ENCODE measurements around the gene HPCA.

The HPCA gene

GRCh38 chr1:32871364-32872191, 14.7 kb upstream of the HPCA start:
- Histone ChIP-seq H3K36me3 (ENCODE audit: control insufficient read depth in 2 of 2, insufficient read depth in 2 of 2, low read length in 2 of 2) (peaks cover 0 to 4% of the 10 kb centered on the region in 2 donors), H3K4me1 (ENCODE audit: control insufficient read depth in 2 of 2, insufficient read depth in 2 of 2, low read length in 2 of 2) (peaks cover 0 to 4% of the 10 kb centered on the region in 2 donors), H3K27me3 (ENCODE audit: control insufficient read depth in 2 of 2, insufficient read depth in 2 of 2, low read length in 2 of 2) (peaks cover 11 to 12% of the 10 kb centered on the region in 2 donors), H3K4me3 (ENCODE audit: low read length in 2 of 2) (peak overlapping the region; percentile 46 to 56), H3K27ac (ENCODE audit: low read depth in 2 of 2, low read length in 2 of 2) (no peak overlapping the region), H3K9me3 (ENCODE audit: control insufficient read depth in 2 of 2, low read length in 2 of 2) (no peaks in the 10 kb centered on the region), H3K9ac (ENCODE audit: low read depth in 1 of 2, low read length in 2 of 2) (peak overlapping the region in 1 of 2 donors; percentile 23)

GRCh38 chr1:32872192-32872460, 14.2 kb upstream of the HPCA start:
- H3K27me3 ChIP-seq (ENCODE audit: control insufficient read depth in 2 of 2, insufficient read depth in 2 of 2, low read length in 2 of 2), result peaks cover 11 to 12% of the 10 kb centered on the region in 2 donors
- H3K36me3 ChIP-seq (ENCODE audit: control insufficient read depth in 2 of 2, insufficient read depth in 2 of 2, low read length in 2 of 2), result peaks cover 0 to 4% of the 10 kb centered on the region in 2 donors
- no peak overlapping the region for H3K9ac ChIP-seq (ENCODE audit: low read depth in 1 of 2, low read length in 2 of 2)
- no peak overlapping the region for H3K27ac ChIP-seq (ENCODE audit: low read depth in 2 of 2, low read length in 2 of 2)
- peaks cover 0 to 4% of the 10 kb centered on the region in 2 donors for H3K4me1 ChIP-seq (ENCODE audit: control insufficient read depth in 2 of 2, insufficient read depth in 2 of 2, low read length in 2 of 2)
- no peaks in the 10 kb centered on the region for H3K9me3 ChIP-seq (ENCODE audit: control insufficient read depth in 2 of 2, low read length in 2 of 2)
- H3K4me3 ChIP-seq (ENCODE audit: low read length in 2 of 2), result no peak overlapping the region

GRCh38 chr1:32873484-32873883, 12.8 kb upstream of the HPCA start:
- Histone ChIP-seq H3K27me3 (ENCODE audit: control insufficient read depth in 2 of 2, insufficient read depth in 2 of 2, low read length in 2 of 2) (peaks cover 12 to 14% of the 10 kb centered on the region in 2 donors), H3K9ac (ENCODE audit: low read depth in 1 of 2, low read length in 2 of 2) (no peak overlapping the region), H3K36me3 (ENCODE audit: control insufficient read depth in 2 of 2, insufficient read depth in 2 of 2, low read length in 2 of 2) (no peaks in the 10 kb centered on the region), H3K27ac (ENCODE audit: low read depth in 2 of 2, low read length in 2 of 2) (no peak overlapping the region), H3K4me1 (ENCODE audit: control insufficient read depth in 2 of 2, insufficient read depth in 2 of 2, low read length in 2 of 2) (peaks cover 0 to 4% of the 10 kb centered on the region in 2 donors), H3K9me3 (ENCODE audit: control insufficient read depth in 2 of 2, low read length in 2 of 2) (no peaks in the 10 kb centered on the region), H3K4me3 (ENCODE audit: low read length in 2 of 2) (no peak overlapping the region)

GRCh38 chr1:32874860-32875752, 11.2 kb upstream of the HPCA start:
- peaks cover 6 to 14% of the 10 kb centered on the region in 2 donors for H3K27me3 ChIP-seq (ENCODE audit: control insufficient read depth in 2 of 2, insufficient read depth in 2 of 2, low read length in 2 of 2)
- no peak overlapping the region for H3K9ac ChIP-seq (ENCODE audit: low read depth in 1 of 2, low read length in 2 of 2)
- H3K27ac ChIP-seq (ENCODE audit: low read depth in 2 of 2, low read length in 2 of 2), result no peak overlapping the region
- no peak overlapping the region for H3K4me3 ChIP-seq (ENCODE audit: low read length in 2 of 2)
- H3K36me3 ChIP-seq (ENCODE audit: control insufficient read depth in 2 of 2, insufficient read depth in 2 of 2, low read length in 2 of 2), result no peaks in the 10 kb centered on the region
- H3K4me1 ChIP-seq (ENCODE audit: control insufficient read depth in 2 of 2, insufficient read depth in 2 of 2, low read length in 2 of 2), result peaks cover 0 to 4% of the 10 kb centered on the region in 2 donors
- no peaks in the 10 kb centered on the region for H3K9me3 ChIP-seq (ENCODE audit: control insufficient read depth in 2 of 2, low read length in 2 of 2)

- Histone ChIP-seq H3K9me3 (ENCODE audit: control insufficient read depth in 2 of 2, low read length in 2 of 2) (no peaks in the 10 kb centered on the region), H3K9ac (ENCODE audit: low read depth in 1 of 2, low read length in 2 of 2) (no peak overlapping the region), H3K4me1 (ENCODE audit: control insufficient read depth in 2 of 2, insufficient read depth in 2 of 2, low read length in 2 of 2) (no peaks in the 10 kb centered on the region), H3K36me3 (ENCODE audit: control insufficient read depth in 2 of 2, insufficient read depth in 2 of 2, low read length in 2 of 2) (no peaks in the 10 kb centered on the region), H3K27me3 (ENCODE audit: control insufficient read depth in 2 of 2, insufficient read depth in 2 of 2, low read length in 2 of 2) (peaks cover 3 to 9% of the 10 kb centered on the region in 2 donors), H3K4me3 (ENCODE audit: low read length in 2 of 2) (no peak overlapping the region), H3K27ac (ENCODE audit: low read depth in 2 of 2, low read length in 2 of 2) (no peak overlapping the region)
These were observed 9.7 kb upstream of the HPCA start for GRCh38 chr1:32876341-32877210.

GRCh38 chr1:32877211-32878110, 8.8 kb upstream of the HPCA start:
- H3K36me3 ChIP-seq (ENCODE audit: control insufficient read depth in 2 of 2, insufficient read depth in 2 of 2, low read length in 2 of 2), result no peaks in the 10 kb centered on the region
- H3K4me3 ChIP-seq (ENCODE audit: low read length in 2 of 2), result no peak overlapping the region
- no peak overlapping the region for H3K9ac ChIP-seq (ENCODE audit: low read depth in 1 of 2, low read length in 2 of 2)
- H3K9me3 ChIP-seq (ENCODE audit: control insufficient read depth in 2 of 2, low read length in 2 of 2), result no peaks in the 10 kb centered on the region
- peaks cover 0 to 3% of the 10 kb centered on the region in 2 donors for H3K27me3 ChIP-seq (ENCODE audit: control insufficient read depth in 2 of 2, insufficient read depth in 2 of 2, low read length in 2 of 2)
- H3K27ac ChIP-seq (ENCODE audit: low read depth in 2 of 2, low read length in 2 of 2), result no peak overlapping the region
- H3K4me1 ChIP-seq (ENCODE audit: control insufficient read depth in 2 of 2, insufficient read depth in 2 of 2, low read length in 2 of 2), result no peaks in the 10 kb centered on the region

- Histone ChIP-seq H3K27me3 (ENCODE audit: control insufficient read depth in 2 of 2, insufficient read depth in 2 of 2, low read length in 2 of 2) (peaks cover 0 to 3% of the 10 kb centered on the region in 2 donors), H3K9ac (ENCODE audit: low read depth in 1 of 2, low read length in 2 of 2) (no peak overlapping the region), H3K4me1 (ENCODE audit: control insufficient read depth in 2 of 2, insufficient read depth in 2 of 2, low read length in 2 of 2) (no peaks in the 10 kb centered on the region), H3K36me3 (ENCODE audit: control insufficient read depth in 2 of 2, insufficient read depth in 2 of 2, low read length in 2 of 2) (no peaks in the 10 kb centered on the region), H3K9me3 (ENCODE audit: control insufficient read depth in 2 of 2, low read length in 2 of 2) (no peaks in the 10 kb centered on the region), H3K4me3 (ENCODE audit: low read length in 2 of 2) (no peak overlapping the region), H3K27ac (ENCODE audit: low read depth in 2 of 2, low read length in 2 of 2) (no peak overlapping the region)
These were observed 8.1 kb upstream of the HPCA start for GRCh38 chr1:32878183-32878582.

GRCh38 chr1:32878637-32879041, 7.7 kb upstream of the HPCA start:
- Histone ChIP-seq H3K9ac (ENCODE audit: low read depth in 1 of 2, low read length in 2 of 2) (no peak overlapping the region), H3K4me1 (ENCODE audit: control insufficient read depth in 2 of 2, insufficient read depth in 2 of 2, low read length in 2 of 2) (no peaks in the 10 kb centered on the region), H3K9me3 (ENCODE audit: control insufficient read depth in 2 of 2, low read length in 2 of 2) (no peaks in the 10 kb centered on the region), H3K36me3 (ENCODE audit: control insufficient read depth in 2 of 2, insufficient read depth in 2 of 2, low read length in 2 of 2) (no peaks in the 10 kb centered on the region), H3K4me3 (ENCODE audit: low read length in 2 of 2) (no peak overlapping the region), H3K27ac (ENCODE audit: low read depth in 2 of 2, low read length in 2 of 2) (no peak overlapping the region), H3K27me3 (ENCODE audit: control insufficient read depth in 2 of 2, insufficient read depth in 2 of 2, low read length in 2 of 2) (peaks cover 0 to 3% of the 10 kb centered on the region in 2 donors)

- no peak overlapping the region for H3K4me3 ChIP-seq (ENCODE audit: low read length in 2 of 2)
- H3K27ac ChIP-seq (ENCODE audit: low read depth in 2 of 2, low read length in 2 of 2), result no peak overlapping the region
- no peaks in the 10 kb centered on the region for H3K4me1 ChIP-seq (ENCODE audit: control insufficient read depth in 2 of 2, insufficient read depth in 2 of 2, low read length in 2 of 2)
- H3K9ac ChIP-seq (ENCODE audit: low read depth in 1 of 2, low read length in 2 of 2), result no peak overlapping the region
- H3K27me3 ChIP-seq (ENCODE audit: control insufficient read depth in 2 of 2, insufficient read depth in 2 of 2, low read length in 2 of 2), result peaks cover 0 to 9% of the 10 kb centered on the region in 2 donors
- H3K36me3 ChIP-seq (ENCODE audit: control insufficient read depth in 2 of 2, insufficient read depth in 2 of 2, low read length in 2 of 2), result no peaks in the 10 kb centered on the region
- no peaks in the 10 kb centered on the region for H3K9me3 ChIP-seq (ENCODE audit: control insufficient read depth in 2 of 2, low read length in 2 of 2)
These were observed 5.0 kb upstream of the HPCA start for GRCh38 chr1:32881291-32881690.
